Nephron progenitor cell (in vitro differentiated cells): ENCODE measurements around the gene GRHL3.
A peak's percentile ranks its signal among the peaks of the same experiment; 100 is the strongest.

Experiments used
- DNase-seq: peaks from one replicate; pipeline ENCODE4 v3.0.0; 2021
- H3K27ac Mint-ChIP-seq: 2 replicates; pipeline ENCODE4 v1.8.0; 2021; ENCODE audit warnings: mild to moderate bottlenecking, moderate library complexity, mixed read lengths
- H3K27me3 Mint-ChIP-seq: 2 replicates; pipeline ENCODE4 v1.8.0; 2021; ENCODE audit warnings: mild to moderate bottlenecking, low read depth, mixed read lengths; ENCODE audit not compliant: poor library complexity
- H3K36me3 Mint-ChIP-seq: 2 replicates; pipeline ENCODE4 v1.8.0; 2021; ENCODE audit warnings: low read depth, mixed read lengths
- H3K4me1 Mint-ChIP-seq: 2 replicates; pipeline ENCODE4 v1.8.0; 2021; ENCODE audit warnings: mixed read lengths
- H3K4me3 Mint-ChIP-seq: 2 replicates; pipeline ENCODE4 v1.8.0; 2021; ENCODE audit warnings: mild to moderate bottlenecking, moderate library complexity, mixed read lengths
- H3K9me3 Mint-ChIP-seq: 2 replicates; pipeline ENCODE4 v1.8.0; 2021; ENCODE audit warnings: mild to moderate bottlenecking, moderate library complexity, mixed read lengths
- CTCF ChIP-seq: fragments of 200-600 bp; sonication (generic); IDR thresholded peaks from 2 replicates; pipeline ENCODE4 v1.5.0; 2021; ENCODE audit warnings: antibody characterized with exemption

The GRHL3 gene

GRCh38 chr1:24362982-24363614 lies 43.9 kb downstream of the GRHL3 start:
- Mint-ChIP-seq H3K27me3 (peaks cover 11% of the 10 kb centered on the region), H3K4me1 (peaks cover 25% of the 10 kb centered on the region), H3K9me3 (no peaks in the 10 kb centered on the region), H3K27ac (no peak overlapping the region), H3K4me3 (no peak overlapping the region), H3K36me3 (peaks cover 12% of the 10 kb centered on the region)
- no peak for DNase-seq
- no peak for TF ChIP-seq CTCF

- TF ChIP-seq CTCF = no peak
- H3K9me3 Mint-ChIP-seq = no peaks in the 10 kb centered on the region
- no peak for DNase-seq
- H3K27me3 Mint-ChIP-seq = peaks cover 11% of the 10 kb centered on the region
- peaks cover 12% of the 10 kb centered on the region for H3K36me3 Mint-ChIP-seq
- H3K4me1 Mint-ChIP-seq = peaks cover 25% of the 10 kb centered on the region
- H3K27ac Mint-ChIP-seq = peak overlapping the region; percentile 57
- no peak overlapping the region for H3K4me3 Mint-ChIP-seq
Observed at GRCh38 chr1:24363994-24364393, 44.8 kb downstream of the GRHL3 start.

- peaks cover 11% of the 10 kb centered on the region for H3K27me3 Mint-ChIP-seq
- H3K4me1 Mint-ChIP-seq = peaks cover 25% of the 10 kb centered on the region
- H3K27ac Mint-ChIP-seq = peak overlapping the region; percentile 41
- H3K9me3 Mint-ChIP-seq = no peaks in the 10 kb centered on the region
- DNase-seq = no peak
- TF ChIP-seq CTCF = no peak
- H3K36me3 Mint-ChIP-seq = peaks cover 12% of the 10 kb centered on the region
- H3K4me3 Mint-ChIP-seq = no peak overlapping the region
Observed at GRCh38 chr1:24364605-24364974, 45.4 kb downstream of the GRHL3 start.

GRCh38 chr1:24364975-24365678 lies 46.0 kb downstream of the GRHL3 start:
- Mint-ChIP-seq H3K27me3 (peaks cover 11% of the 10 kb centered on the region), H3K9me3 (no peaks in the 10 kb centered on the region), H3K4me1 (peaks cover 25% of the 10 kb centered on the region), H3K36me3 (peaks cover 12% of the 10 kb centered on the region), H3K27ac (peak overlapping the region; percentile 24), H3K4me3 (no peak overlapping the region)
- no peak for TF ChIP-seq CTCF
- no peak for DNase-seq

- Mint-ChIP-seq H3K36me3 (peaks cover 6% of the 10 kb centered on the region), H3K27me3 (peaks cover 11% of the 10 kb centered on the region), H3K27ac (no peak overlapping the region), H3K9me3 (no peaks in the 10 kb centered on the region), H3K4me1 (peaks cover 25% of the 10 kb centered on the region), H3K4me3 (no peak overlapping the region)
- no peak for TF ChIP-seq CTCF
- DNase-seq = no peak
Observed at GRCh38 chr1:24366707-24367106, 47.5 kb downstream of the GRHL3 start.

GRCh38 chr1:24369199-24369598 lies 50.0 kb downstream of the GRHL3 start:
- H3K4me1 Mint-ChIP-seq = peaks cover 23% of the 10 kb centered on the region
- H3K9me3 Mint-ChIP-seq = no peaks in the 10 kb centered on the region
- DNase-seq = no peak
- no peak for TF ChIP-seq CTCF
- H3K27ac Mint-ChIP-seq = no peak overlapping the region
- H3K4me3 Mint-ChIP-seq = no peak overlapping the region
- peaks cover 6% of the 10 kb centered on the region for H3K36me3 Mint-ChIP-seq
- peaks cover 7% of the 10 kb centered on the region for H3K27me3 Mint-ChIP-seq
